Heart left ventricle (tissue), 16 donors: ENCODE measurements around the gene GOLGA7B. TPM values are rescaled to one million over a fixed set of nuclear protein-coding genes. Genes with fewer than 3 reads are reported as not detected.

Source experiments
- ATAC-seq, 4 donors: fragments of 200-7000 bp; cut with Tn5 transposase; one replicate each; pipeline ENCODE4 v1.9.1; 2020 to 2022; ENCODE audit warnings: moderate library complexity in 4 of 4, mild to moderate bottlenecking in 3 of 4, moderate number of reproducible peaks in 1 of 4
- DNase-seq, 5 donors: peaks; one replicate each; pipeline ENCODE4 v3.0.0-alpha.2; 2020
- H3K27ac ChIP-seq, 12 donors: fragments of 200-600 bp; sonication (generic) in 4 of 12; one replicate each; pipeline versions ENCODE4 v1.5.0 to v1.8.0; 2016 to 2022; ENCODE audit warnings: mild to moderate bottlenecking in 2 of 12
- H3K27me3 ChIP-seq, 9 donors: fragments of 200-600 bp; sonication (generic) in 2 of 9; one replicate each; pipeline versions ENCODE4 v1.5.1 to v1.8.0; 2016 to 2022; ENCODE audit warnings: mild to moderate bottlenecking in 3 of 9
- H3K36me3 ChIP-seq, 9 donors: fragments of 200-600 bp; sonication (generic) in 2 of 9; one replicate each; pipeline versions ENCODE4 v1.5.0 to v1.8.0; 2018 to 2022; ENCODE audit warnings: mild to moderate bottlenecking in 2 of 9
- H3K4me1 ChIP-seq, 12 donors: fragments of 200-600 bp; sonication (generic) in 4 of 12; one replicate each; pipeline versions ENCODE4 v1.5.0 to v1.8.0; 2016 to 2022; ENCODE audit warnings: mild to moderate bottlenecking in 3 of 12
- H3K4me3 ChIP-seq, 12 donors: fragments of 200-600 bp; sonication (generic) in 4 of 12; one replicate each; pipeline versions ENCODE4 v1.5.0 to v1.8.0; 2017 to 2022; ENCODE audit warnings: mild to moderate bottlenecking in 9 of 12, moderate library complexity in 4 of 12
- H3K9me3 ChIP-seq, 12 donors: fragments of 200-600 bp; sonication (generic) in 4 of 12; one replicate each; pipeline versions ENCODE4 v1.5.0 to v1.8.0; 2016 to 2022; ENCODE audit warnings: mild to moderate bottlenecking in 1 of 12
- CTCF ChIP-seq, 12 donors: fragments of 200-600 bp; sonication (generic) in 4 of 12; IDR thresholded peaks; one replicate each; pipeline versions ENCODE4 v1.5.0 to v1.8.0; 2018 to 2022; ENCODE audit warnings: antibody characterized with exemption in 12 of 12, mild to moderate bottlenecking in 5 of 12
- POLR2A ChIP-seq, 2 donors: fragments of 450-650 bp; IDR thresholded peaks; one replicate each; pipeline ENCODE4 v1.6.1; 2017; ENCODE audit warnings: antibody characterized with exemption in 2 of 2, mild to moderate bottlenecking in 2 of 2, moderate library complexity in 2 of 2
- WGBS, 4 donors: extraction: QIAGEN DNeasy Blood & Tissue Kit in 2 of 4; methylation state at CpG; one replicate each; pipeline versions ENCODE4 v1.1.5 to v1.1.7; 2013 to 2018; 5-methylcytosine and 5-hydroxymethylcytosine counted together
- intact Hi-C, 10 donors: fragments of 100-400 bp; cut with DNase I; formaldehyde crosslinking; loops; one replicate each; pipeline versions ENCODE4 v1.11.1 to v1.14.2; 2022
- polyA plus RNA-seq, 2 donors: library from polyadenylated mRNA; stranded (reverse); fragments of 200-250 nt; gene quantifications; one replicate each; pipeline ENCODE4 v1.2.3, GENCODE V29; 2013
- total RNA-seq, 9 donors: library from RNA; depleted of rRNA in 2 of 9; stranded (reverse); fragments of >200 nt in 2 of 9; fragmentation: NEBNext Ultra II Directional in 3 of 9; extraction: Animal tissue kit (Norgen Biotek cat#: 25700) in 3 of 9; gene quantifications; one replicate each; pipeline versions ENCODE4 v1.1.0 to v1.2.4, GENCODE V29; 2016 to 2023
- donor health status: ischemic (EF 13 %, LVEDD 7.1; RV severe dilation, severe dysfunction).
- donor health status: healthy with polysubstance abuse.
- donor health status: DM: no; HTN: yes; CAD: no.
- donor health status: DM: no; HTN: no; CAD: no.
- donor health status: ischemic (EF 25% LVEDD 6.9; RV normal size, moderate dysfunction).
- donor health status: ischemic (EF 25% LVEDD 5.7; RV mildly dilated, moderate dysfunction).
- donor health status: healthy.
- donor health status: DM: yes; HTN: yes; CAD: no.
- donor health status: ischemic (EF 35%, LVEDD 5.7; RV mildly dilated, moderate dysfunction).
- donor health status: nonischemic (EF 11% LVEDD 7.7; RV severe dilation, severe dysfunction).
- donor health status: DM: yes; HTN: yes; CAD: no.
- donor health status: PGD.
- donor health status: ischemic (EF 29% LVEDD 5.4; RV normal size, mild dysfunction).
- donor health status: nonischemic (EF 23%, LVEDD 6.1; RV moderate dilation, normal function).

Gene GOLGA7B
- total and polyA plus RNA-seq, 11 donors = 0.06 to 1.1 (median 0.16) TPM; not detected in 1

DNA sequence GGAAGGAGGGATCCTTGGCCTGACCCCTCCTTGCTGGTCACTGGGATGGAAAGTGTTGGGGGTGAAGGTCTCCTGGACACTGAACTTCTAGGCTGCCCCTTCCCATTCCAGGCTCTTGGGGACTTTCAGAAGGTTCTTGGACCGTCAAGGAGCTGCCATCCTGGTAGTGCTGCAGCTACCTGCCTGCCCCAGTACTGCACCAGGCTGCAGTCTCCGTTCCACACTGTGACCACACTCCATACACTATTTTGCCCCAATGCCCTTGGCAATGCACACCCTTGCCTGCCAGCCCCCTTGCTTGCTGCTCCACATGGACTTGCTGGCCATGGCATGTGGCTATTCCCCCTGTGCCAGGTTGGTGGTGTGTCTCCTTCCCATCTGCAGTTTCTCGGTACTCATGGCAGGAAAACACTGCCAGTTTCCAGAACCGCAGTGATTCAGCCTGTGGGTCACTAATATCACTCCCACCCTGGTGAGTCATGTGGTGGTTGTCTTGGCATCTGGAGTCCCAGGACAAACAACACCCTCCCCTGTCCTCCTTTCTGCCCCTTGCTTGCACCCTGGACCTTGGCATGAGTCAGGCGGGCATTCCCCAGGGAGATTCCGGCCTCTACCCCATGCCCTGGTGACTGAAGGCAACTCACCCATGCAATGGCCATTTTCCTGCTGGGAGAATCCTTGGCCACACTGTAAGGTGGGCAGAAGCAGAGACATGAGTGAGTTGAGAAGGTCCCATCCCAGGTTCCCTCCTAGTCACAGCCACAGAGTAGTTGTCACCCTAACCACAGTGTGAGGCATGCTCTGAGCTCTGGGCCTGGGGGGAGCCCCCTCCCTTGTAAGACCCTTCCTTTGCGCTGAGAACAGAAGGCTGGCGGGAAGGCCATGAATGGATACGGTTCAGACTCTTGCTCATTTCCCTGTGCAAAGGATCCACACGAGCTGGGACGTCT, 32.8 kb downstream of the GOLGA7B start:
- intact Hi-C loops = no loop called here
- Histone ChIP-seq H3K27ac (no peak overlapping the region), H3K36me3 (no peaks in the 10 kb centered on the region), H3K4me3 (no peak overlapping the region), H3K27me3 (no peaks in the 10 kb centered on the region), H3K9me3 (no peaks in the 10 kb centered on the region), H3K4me1 (no peaks in the 10 kb centered on the region)
- WGBS, 4 donors = 82 to 88% (median 84%) methylated on average over 11 of the region's 11 CpGs
- DNase-seq (no peak), ATAC-seq (peak in 2 of 4 donors; percentile 16 to 48)
- TF ChIP-seq CTCF (IDR thresholded peaks at IDR 0.05) = no peak
- TF ChIP-seq POLR2A (IDR thresholded peaks at IDR 0.05) = no peak

GRCh38 chr10:97883092-97883485, 33.4 kb downstream of the GOLGA7B start:
- DNase-seq = no peak
- Histone ChIP-seq H3K4me1 (no peaks in the 10 kb centered on the region), H3K4me3 (no peak overlapping the region), H3K36me3 (no peaks in the 10 kb centered on the region), H3K27me3 (no peaks in the 10 kb centered on the region), H3K9me3 (no peaks in the 10 kb centered on the region), H3K27ac (no peak overlapping the region)
- 69 to 82% (median 79%) methylated on average over 3 of the region's 3 CpGs for WGBS, 4 donors
- ATAC-seq = no peak
- TF ChIP-seq POLR2A (IDR thresholded peaks at IDR 0.05) (no peak), CTCF (IDR thresholded peaks at IDR 0.05) (no peak)
- intact Hi-C loops = no loop called here

DNA sequence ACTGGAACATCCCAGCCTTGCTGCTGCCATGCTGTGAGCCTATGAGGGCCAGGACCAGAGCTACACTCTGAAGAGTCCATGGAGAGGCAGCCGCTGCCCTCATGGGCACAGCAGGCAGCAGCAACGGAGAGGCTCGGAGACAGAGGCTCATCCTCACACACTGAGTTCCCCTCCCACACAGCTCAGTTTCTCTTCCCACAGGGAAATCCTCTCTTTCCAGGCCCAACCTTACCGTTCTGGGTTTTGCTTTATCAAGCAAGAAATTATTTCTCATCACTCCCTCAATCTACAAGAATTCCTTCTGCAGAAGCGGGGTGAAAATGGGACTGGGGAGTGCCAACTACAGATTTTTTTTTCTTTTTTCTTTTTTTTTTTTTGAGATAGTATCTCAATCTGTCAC, 36.6 kb downstream of the GOLGA7B start:
- Histone ChIP-seq H3K27ac (no peak overlapping the region), H3K4me1 (no peaks in the 10 kb centered on the region), H3K36me3 (no peaks in the 10 kb centered on the region), H3K4me3 (no peak overlapping the region), H3K27me3 (no peaks in the 10 kb centered on the region), H3K9me3 (no peaks in the 10 kb centered on the region)
- intact Hi-C loops = no loop called here
- ATAC-seq (no peak), DNase-seq (no peak)
- 72 to 82% (median 77%) methylated on average over 5 of the region's 5 CpGs for WGBS, 4 donors
- TF ChIP-seq CTCF (IDR thresholded peaks at IDR 0.05) (no peak), POLR2A (IDR thresholded peaks at IDR 0.05) (no peak)

DNA sequence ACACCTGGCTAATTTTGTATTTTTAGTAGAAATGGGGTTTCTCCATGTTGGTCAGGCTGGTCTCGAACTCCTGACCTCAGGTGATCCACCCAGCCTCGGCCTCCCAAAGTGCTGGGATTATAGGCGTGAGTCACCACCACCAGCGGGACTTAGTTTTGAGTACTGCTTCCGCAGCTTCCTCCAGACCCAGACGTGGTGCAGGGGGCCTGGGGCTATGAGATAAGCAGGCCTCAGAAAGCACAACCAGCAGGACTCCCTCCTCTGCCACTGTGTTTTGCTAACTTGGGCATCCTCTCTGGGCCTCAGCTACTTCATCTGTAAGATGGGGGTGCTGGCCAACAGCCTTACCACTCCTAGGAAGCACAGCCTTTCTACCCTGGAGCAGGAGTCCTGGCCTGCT, 37.8 kb downstream of the GOLGA7B start:
- Histone ChIP-seq H3K27ac (no peak overlapping the region), H3K4me3 (no peak overlapping the region), H3K36me3 (no peaks in the 10 kb centered on the region), H3K9me3 (no peaks in the 10 kb centered on the region), H3K27me3 (no peaks in the 10 kb centered on the region), H3K4me1 (no peaks in the 10 kb centered on the region)
- no peak for DNase-seq
- no peak for ATAC-seq
- WGBS, 4 donors = 80 to 88% (median 86%) methylated on average over 6 of the region's 6 CpGs
- intact Hi-C loops = no loop called here
- TF ChIP-seq CTCF (IDR thresholded peaks at IDR 0.05) (no peak), POLR2A (IDR thresholded peaks at IDR 0.05) (no peak)
